Activated CD8-positive, alpha-beta memory T cell treated with anti-CD3 and anti-CD28 coated beads, Interleukin-2, amount 50 U/mL, for 1 hour (primary cell): ENCODE measurements around the gene TMEM31.

ENCODE experiments used
- DNase-seq: peaks from one replicate; pipeline ENCODE4 v3.0.0-alpha.2; 2020; ENCODE audit errors: extremely low read depth

TMEM31 gene

GRCh38 chrX:103710609-103711008 lies at the start of gene TMEM31:
TSS of gene TMEM31 (plus strand) at chrX:103710909. CDS start at chrX:103712259, 1,350 bp downstream.
- no peak for DNase-seq

GRCh38 chrX:103663981-103664762 lies 46.5 kb upstream of the TMEM31 start:
- no peak for DNase-seq

- no peak for DNase-seq
These were observed 44.3 kb upstream of the TMEM31 start for GRCh38 chrX:103666202-103667107.

- no peak for DNase-seq
These were observed 41.0 kb upstream of the TMEM31 start for GRCh38 chrX:103669745-103670144.

- DNase-seq, result no peak
These were observed 35.9 kb upstream of the TMEM31 start for GRCh38 chrX:103674531-103675454.

GRCh38 chrX:103678199-103678993 lies 32.3 kb upstream of the TMEM31 start:
- DNase-seq, result no peak

- no peak for DNase-seq
These were observed 29.3 kb upstream of the TMEM31 start for GRCh38 chrX:103681443-103681842.

- DNase-seq, result no peak
These were observed 25.3 kb upstream of the TMEM31 start for GRCh38 chrX:103685396-103685795.

GRCh38 chrX:103686199-103687072 lies 24.3 kb upstream of the TMEM31 start, which contains the start of gene MORF4L2:
TSS of gene MORF4L2 (minus strand) at chrX:103686699. CDS start at chrX:103677027, 9,672 bp downstream.
- peak; percentile 79 for DNase-seq

GRCh38 chrX:103687073-103687695 lies 23.5 kb upstream of the TMEM31 start:
- DNase-seq, result peak; percentile 65

GRCh38 chrX:103687696-103688201 lies 23.0 kb upstream of the TMEM31 start:
- peak; percentile 5 for DNase-seq

- DNase-seq, result no peak
These were observed 21.8 kb upstream of the TMEM31 start for GRCh38 chrX:103688946-103689345.

- DNase-seq, result no peak
These were observed 19.6 kb upstream of the TMEM31 start for GRCh38 chrX:103691059-103691458.

GRCh38 chrX:103697687-103698086 lies 13.0 kb upstream of the TMEM31 start:
- DNase-seq, result no peak

GRCh38 chrX:103699243-103699642 lies 11.5 kb upstream of the TMEM31 start:
- no peak for DNase-seq

- no peak for DNase-seq
These were observed 5.8 kb upstream of the TMEM31 start for GRCh38 chrX:103704863-103705262.

GRCh38 chrX:103716962-103717361 lies 6.3 kb downstream of the TMEM31 start:
- no peak for DNase-seq

- DNase-seq, result no peak
These were observed 7.4 kb downstream of the TMEM31 start for GRCh38 chrX:103718120-103718519.

- DNase-seq, result no peak
These were observed 11.8 kb downstream of the TMEM31 start for GRCh38 chrX:103722505-103722904.
